ENCODE measurements around the gene UMAD1. TPM values are rescaled to one million over a fixed set of nuclear protein-coding genes. Genes with fewer than 3 reads are reported as not detected.

Gene UMAD1
- total and polyA plus RNA-seq, 2 of the 13 experiments (the other 11 are each of a cell fraction or from before 2014, with no cell fraction given): 16.8 to 17.6 TPM

- Histone ChIP-seq H3K4me2 (ENCODE audit: low read depth, low read length) (no peak overlapping the region), H2AFZ (ENCODE audit: low read length) (no peak overlapping the region), H3K27ac (ENCODE audit: extremely low read length, insufficient read depth, low read length) (no peak overlapping the region), H3K79me2 (ENCODE audit: insufficient read depth, low read length) (no peaks in the 10 kb centered on the region), H3K27me3 (ENCODE audit: control insufficient read depth in 1 of 2, insufficient read depth in 2 of 2, low read length in 2 of 2) (no peaks in the 10 kb centered on the region), H3K4me3 (replicated peaks in 1 of 3; ENCODE audit: insufficient read depth in 1 of 3, low read depth in 2 of 3, low read length in 3 of 3) (no peak overlapping the region), H3K9ac (ENCODE audit: insufficient read depth, low read depth, low read length) (no peak overlapping the region), H3K9me3 (ENCODE audit: low read length) (no peaks in the 10 kb centered on the region), H3K36me3 (replicated peaks in 1 of 2; ENCODE audit: control insufficient read depth in 1 of 2, insufficient read depth in 2 of 2, low read length in 2 of 2) (no peaks in the 10 kb centered on the region), H4K20me1 (ENCODE audit: insufficient read depth, low read length) (no peaks in the 10 kb centered on the region), H3K4me1 (ENCODE audit: insufficient read depth, low read length) (peaks cover 28% of the 10 kb centered on the region)
- intact Hi-C loops (cut with micrococcal nuclease; ENCODE audit: unreplicated experiment) (no loop called here), in situ Hi-C loops (cut with HindIII; ENCODE audit: extremely low pct_ligation_motif_present, low pct_unique_long_range_greater_than_20kb) (no loop called here)
- 92% methylated on average over 2 of the region's 2 CpGs for WGBS (ENCODE audit: low lambda C conversion rate)
- no TSS peak for BruUV-seq (replicated peaks)
- no peak for TF ChIP-seq CHCHD3 (CRISPR knock-in tag; IDR thresholded peaks at IDR 0.05)
- TF ChIP-seq ZNF83 (CRISPR knock-in tag; IDR thresholded peaks at IDR 0.05; ENCODE audit: borderline replicate concordance): no peak
- no peak for TF ChIP-seq SRY (CRISPR knock-in tag; IDR thresholded peaks at IDR 0.05)
- TF ChIP-seq TSC22D2 (CRISPR knock-in tag; IDR thresholded peaks at IDR 0.05; ENCODE audit: borderline replicate concordance): no peak
- no peak for TF ChIP-seq MIER3 (CRISPR knock-in tag; IDR thresholded peaks at IDR 0.05; ENCODE audit: borderline replicate concordance)
- no peak for TF ChIP-seq RFXAP (CRISPR knock-in tag; IDR thresholded peaks at IDR 0.05; ENCODE audit: borderline replicate concordance)
- TF ChIP-seq TEAD2 (CRISPR knock-in tag; IDR thresholded peaks at IDR 0.05): no peak
- no peak for TF ChIP-seq ZNF790 (CRISPR knock-in tag; IDR thresholded peaks at IDR 0.05; ENCODE audit: borderline replicate concordance)
- TF ChIP-seq MIXL1 (CRISPR knock-in tag; IDR thresholded peaks at IDR 0.05): no peak
- TF ChIP-seq MXD1 (CRISPR knock-in tag; IDR thresholded peaks at IDR 0.05): no peak
- TF ChIP-seq ZNF780A (CRISPR knock-in tag; IDR thresholded peaks at IDR 0.05): no peak
- TF ChIP-seq MTA3 (CRISPR knock-in tag; IDR thresholded peaks at IDR 0.05): no peak
- no peak for TF ChIP-seq KAT2B (IDR thresholded peaks at IDR 0.05; ENCODE audit: borderline replicate concordance, low read depth, low read length)
- no peak for TF ChIP-seq MTERF4 (CRISPR knock-in tag; IDR thresholded peaks at IDR 0.05)
- no peak for TF ChIP-seq HNF4G (IDR thresholded peaks at IDR 0.05; ENCODE audit: borderline replicate concordance, low read depth, low read length)
- TF ChIP-seq HNF4G (CRISPR knock-in tag; IDR thresholded peaks at IDR 0.05; ENCODE audit: borderline replicate concordance, low read depth): no peak
- TF ChIP-seq ZNF3 (CRISPR knock-in tag; IDR thresholded peaks at IDR 0.05): no peak
- TF ChIP-seq PHF20 (CRISPR knock-in tag; IDR thresholded peaks at IDR 0.05): no peak
- ChIA-PET POLR2A (no interaction called here), CTCF (ENCODE audit: low intra/inter-chr PET ratio, low total read pairs) (no interaction called here)
- FAIRE-seq: no peak
- no peak; the same call in 2 of the 3 replicates for ATAC-seq
- no peak for DNase-seq (ENCODE audit: low spot score)
These were observed 189.1 kb downstream of the UMAD1 start for GRCh38 chr7:7829667-7830066.
